Peyer's patch (tissue), 4 donors: ENCODE measurements around the gene WWOX. TPM values are rescaled to one million over a fixed set of nuclear protein-coding genes. Genes with fewer than 3 reads are reported as not detected.
"Not testable (repeated sequence)": the region's sequence is repeated elsewhere in the genome, so short reads cannot be mapped to it uniquely, and the experiment has no call there.

ENCODE experiments used
- DNase-seq, 3 donors: peaks; one replicate each; pipeline ENCODE4 v3.0.0-alpha.2; 2017 to 2019
- H3K27ac ChIP-seq, 4 donors: fragments of 200-600 bp; sonication (generic); one replicate each; pipeline ENCODE4 v1.5.1; 2016 to 2019
- H3K27me3 ChIP-seq, 2 donors: fragments of 200-600 bp; sonication (generic); one replicate each; pipeline ENCODE4 v1.5.1; 2019
- H3K36me3 ChIP-seq, 3 donors: fragments of 200-600 bp; sonication (generic); one replicate each; pipeline ENCODE4 v1.5.1; 2016 to 2019
- H3K4me1 ChIP-seq, 4 donors: fragments of 200-600 bp; sonication (generic); one replicate each; pipeline ENCODE4 v1.5.1; 2016 to 2019
- H3K4me3 ChIP-seq, 4 donors: fragments of 200-600 bp; sonication (generic); 1 replicate in 3 of 4; 2 replicates in 1 of 4; pipeline ENCODE4 v1.5.1; 2016 to 2019; ENCODE audit warnings: mild to moderate bottlenecking in 1 of 4
- H3K9me3 ChIP-seq, 4 donors: fragments of 200-600 bp; sonication (generic); one replicate each; pipeline ENCODE4 v1.5.1; 2016 to 2019; ENCODE audit warnings: mild to moderate bottlenecking in 1 of 4
- POLR2A ChIP-seq, 2 donors: fragments of 450-650 bp; IDR thresholded peaks; one replicate each; pipeline ENCODE4 v1.5.1; 2017; ENCODE audit warnings: antibody characterized with exemption in 2 of 2, mild to moderate bottlenecking in 2 of 2, moderate library complexity in 2 of 2
- total RNA-seq, 4 donors: library from RNA; depleted of rRNA; stranded (reverse); fragments of >200 nt; gene quantifications; one replicate each; pipeline ENCODE4 v1.1.0, GENCODE V29; 2016
- TF ChIP-seq, protein P1 (sequence below), 6 experiments: fragments of 450-650 bp in 4 of 6; fragments of 200-600 bp in 2 of 6; sonication (generic) in 1 of 6; IDR thresholded peaks; one replicate each; pipeline ENCODE4 v1.5.1; 2017 to 2019; ENCODE audit warnings: antibody characterized with exemption in 6 of 6, mild to moderate bottlenecking in 3 of 6, moderate library complexity in 1 of 6

The WWOX gene
- total RNA-seq, 4 donors from 2014 or later, result 17.3 to 197 (median 57.5) TPM

- no peak for DNase-seq
Measured at GRCh38 chr16:78689028-78689427, 589.6 kb downstream of the WWOX start.

GRCh38 chr16:78689536-78689935 lies 590.1 kb downstream of the WWOX start:
- Histone ChIP-seq H3K4me1 (no peaks in the 10 kb centered on the region), H3K27me3 (no peaks in the 10 kb centered on the region), H3K4me3 (no peak overlapping the region), H3K9me3 (no peaks in the 10 kb centered on the region), H3K27ac (no peak overlapping the region), H3K36me3 (no peaks in the 10 kb centered on the region)
- TF ChIP-seq, protein P1, sequence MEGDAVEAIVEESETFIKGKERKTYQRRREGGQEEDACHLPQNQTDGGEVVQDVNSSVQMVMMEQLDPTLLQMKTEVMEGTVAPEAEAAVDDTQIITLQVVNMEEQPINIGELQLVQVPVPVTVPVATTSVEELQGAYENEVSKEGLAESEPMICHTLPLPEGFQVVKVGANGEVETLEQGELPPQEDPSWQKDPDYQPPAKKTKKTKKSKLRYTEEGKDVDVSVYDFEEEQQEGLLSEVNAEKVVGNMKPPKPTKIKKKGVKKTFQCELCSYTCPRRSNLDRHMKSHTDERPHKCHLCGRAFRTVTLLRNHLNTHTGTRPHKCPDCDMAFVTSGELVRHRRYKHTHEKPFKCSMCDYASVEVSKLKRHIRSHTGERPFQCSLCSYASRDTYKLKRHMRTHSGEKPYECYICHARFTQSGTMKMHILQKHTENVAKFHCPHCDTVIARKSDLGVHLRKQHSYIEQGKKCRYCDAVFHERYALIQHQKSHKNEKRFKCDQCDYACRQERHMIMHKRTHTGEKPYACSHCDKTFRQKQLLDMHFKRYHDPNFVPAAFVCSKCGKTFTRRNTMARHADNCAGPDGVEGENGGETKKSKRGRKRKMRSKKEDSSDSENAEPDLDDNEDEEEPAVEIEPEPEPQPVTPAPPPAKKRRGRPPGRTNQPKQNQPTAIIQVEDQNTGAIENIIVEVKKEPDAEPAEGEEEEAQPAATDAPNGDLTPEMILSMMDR (IDR thresholded peaks at IDR 0.05), result no peak
- TF ChIP-seq POLR2A (IDR thresholded peaks at IDR 0.05), result no peak
- DNase-seq, result no peak

More at GRCh38 chr16:78689028-78689427, 589.6 kb downstream of the WWOX start:
- Histone ChIP-seq H3K9me3 (no peaks in the 10 kb centered on the region), H3K36me3 (no peaks in the 10 kb centered on the region), H3K4me3 (no peak overlapping the region), H3K4me1 (no peaks in the 10 kb centered on the region), H3K27me3 (no peaks in the 10 kb centered on the region), H3K27ac (no peak overlapping the region)
- TF ChIP-seq POLR2A (IDR thresholded peaks at IDR 0.05), result no peak

GRCh38 chr16:78690510-78690909 lies 591.1 kb downstream of the WWOX start:
- Histone ChIP-seq H3K9me3 (no peaks in the 10 kb centered on the region), H3K36me3 (no peaks in the 10 kb centered on the region), H3K4me3 (no peak overlapping the region), H3K27me3 (no peaks in the 10 kb centered on the region), H3K4me1 (no peaks in the 10 kb centered on the region), H3K27ac (no peak overlapping the region)
- TF ChIP-seq, protein P1 (IDR thresholded peaks at IDR 0.05), result no peak
- TF ChIP-seq POLR2A (IDR thresholded peaks at IDR 0.05), result no peak
- DNase-seq, result no peak

GRCh38 chr16:78691746-78692145 lies 592.3 kb downstream of the WWOX start:
- DNase-seq, H3K27me3 ChIP-seq, H3K4me3 ChIP-seq: not testable (repeated sequence)

GRCh38 chr16:78693496-78693895 lies 594.0 kb downstream of the WWOX start:
- no peak for DNase-seq
- H3K4me1 ChIP-seq, result no peaks in the 10 kb centered on the region

More at GRCh38 chr16:78691746-78692145, 592.3 kb downstream of the WWOX start:
- H3K9me3 ChIP-seq, H3K36me3 ChIP-seq, H3K27ac ChIP-seq, H3K4me1 ChIP-seq: not testable (repeated sequence)

GRCh38 chr16:78694414-78694813 lies 595.0 kb downstream of the WWOX start:
- Histone ChIP-seq H3K36me3 (no peaks in the 10 kb centered on the region), H3K4me1 (no peaks in the 10 kb centered on the region), H3K27ac (no peak overlapping the region), H3K9me3 (no peaks in the 10 kb centered on the region), H3K27me3 (no peaks in the 10 kb centered on the region), H3K4me3 (no peak overlapping the region)
- no peak for DNase-seq
- TF ChIP-seq POLR2A (IDR thresholded peaks at IDR 0.05), result no peak
- TF ChIP-seq, protein P1 (IDR thresholded peaks at IDR 0.05), result no peak

More at GRCh38 chr16:78693496-78693895, 594.0 kb downstream of the WWOX start:
- H3K36me3 ChIP-seq, result no peaks in the 10 kb centered on the region
- H3K27ac ChIP-seq, result no peak overlapping the region
- H3K4me3 ChIP-seq, result no peak overlapping the region
- H3K9me3 ChIP-seq, result no peaks in the 10 kb centered on the region
- no peaks in the 10 kb centered on the region for H3K27me3 ChIP-seq
- TF ChIP-seq POLR2A (IDR thresholded peaks at IDR 0.05), result no peak
- TF ChIP-seq, protein P1 (IDR thresholded peaks at IDR 0.05), result no peak

DNA sequence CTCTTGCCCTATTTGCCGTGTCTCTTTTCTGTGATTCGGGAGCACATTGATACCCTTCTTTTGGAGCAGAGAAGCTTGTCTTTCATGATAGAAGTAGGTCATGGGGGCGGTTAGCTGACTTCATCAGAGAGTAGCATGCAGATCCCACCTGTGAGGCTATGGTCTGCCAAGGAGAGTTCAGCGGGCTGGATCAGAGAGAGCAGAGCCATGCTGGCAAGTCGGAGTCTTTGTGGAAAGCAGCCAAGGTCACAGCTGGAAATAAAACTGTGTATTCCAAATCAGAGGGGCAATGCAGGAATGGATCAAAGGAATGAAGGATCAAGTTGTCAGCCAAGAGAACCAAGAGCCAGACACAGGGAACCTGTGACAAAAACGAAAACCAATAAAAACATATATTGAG lies 595.9 kb downstream of the WWOX start:
- TF ChIP-seq, protein P1 (IDR thresholded peaks at IDR 0.05), result no peak
- TF ChIP-seq POLR2A (IDR thresholded peaks at IDR 0.05), result no peak
- Histone ChIP-seq H3K4me3 (no peak overlapping the region), H3K27me3 (no peaks in the 10 kb centered on the region), H3K36me3 (no peaks in the 10 kb centered on the region), H3K4me1 (no peaks in the 10 kb centered on the region), H3K27ac (no peak overlapping the region), H3K9me3 (no peaks in the 10 kb centered on the region)
- DNase-seq, result no peak
